Testis (tissue), 2 donors: ENCODE results near the gene C1orf21.

Experiments used
- CTCF ChIP-seq, 3 experiments: fragments of 450-650 bp in 2 of 3; fragments of 200-600 bp in 1 of 3; sonication (generic) in 1 of 3; IDR thresholded peaks; one replicate each; pipeline ENCODE4 v1.5.1; 2016 to 2019; ENCODE audit warnings: antibody characterized with exemption in 3 of 3, mild to moderate bottlenecking in 2 of 3, moderate library complexity in 1 of 3
- POLR2A ChIP-seq: fragments of 450-650 bp; IDR thresholded peaks from one replicate; pipeline ENCODE4 v1.6.1; 2017; ENCODE audit warnings: antibody characterized with exemption, mild to moderate bottlenecking, moderate library complexity

- TF ChIP-seq CTCF (IDR thresholded peaks at IDR 0.05) = no peak
- no peak for TF ChIP-seq POLR2A
These were observed 220.0 kb downstream of the C1orf21 start for GRCh38 chr1:184606786-184607185.
